ENCODE data around the gene KAZN.

KAZN gene

DNA sequence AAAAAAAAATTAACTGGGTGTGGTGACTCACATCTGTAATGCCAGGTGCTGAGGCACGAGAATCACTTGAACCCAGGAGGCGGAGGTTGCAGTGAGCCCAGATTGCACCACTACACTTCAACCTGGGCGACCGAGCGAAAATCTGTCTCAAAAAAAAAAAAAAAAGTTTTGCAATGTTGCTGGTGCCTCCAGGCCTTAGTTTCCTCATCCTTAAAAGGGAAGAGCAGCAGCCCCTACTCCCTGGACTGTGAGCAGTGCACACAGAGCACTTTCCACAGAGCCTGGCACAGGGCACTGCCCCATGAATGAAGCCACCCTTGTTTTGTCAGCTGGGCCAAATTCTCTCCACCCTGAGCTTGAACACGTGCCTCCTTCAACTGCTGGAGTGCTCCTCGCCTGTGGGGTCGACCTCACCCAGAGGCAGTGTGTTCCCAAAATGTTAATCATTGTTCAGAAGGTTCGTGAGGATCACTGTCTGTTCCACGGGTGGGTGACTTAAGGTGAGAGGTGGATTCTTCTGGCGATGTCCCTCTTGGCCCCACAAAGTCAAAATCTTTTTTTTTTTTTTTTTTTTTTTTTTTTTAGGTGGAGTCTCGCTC lies 402.9 kb downstream of the KAZN start:
- H3K27ac Mint-ChIP-seq = no peak overlapping the region
- no peaks in the 10 kb centered on the region for H3K27me3 Mint-ChIP-seq
- H3K36me3 Mint-ChIP-seq (ENCODE audit: low read depth) = no peaks in the 10 kb centered on the region
- no peaks in the 10 kb centered on the region for H3K9me3 Mint-ChIP-seq
- no peak for DNase-seq
- ATAC-seq = no peak
- no peaks in the 10 kb centered on the region for H3K4me1 Mint-ChIP-seq
- H3K4me3 Mint-ChIP-seq = no peak overlapping the region

GRCh38 chr1:15002325-15002724 lies 403.8 kb downstream of the KAZN start:
- ATAC-seq = no peak
- H3K36me3 Mint-ChIP-seq (ENCODE audit: low read depth) = no peaks in the 10 kb centered on the region
- H3K4me3 Mint-ChIP-seq = no peak overlapping the region
- H3K27me3 Mint-ChIP-seq = no peaks in the 10 kb centered on the region
- H3K4me1 Mint-ChIP-seq = no peaks in the 10 kb centered on the region
- DNase-seq = no peak
- H3K9me3 Mint-ChIP-seq = no peaks in the 10 kb centered on the region
- H3K27ac Mint-ChIP-seq = no peak overlapping the region

GRCh38 chr1:15004396-15004795 lies 405.9 kb downstream of the KAZN start:
- H3K27me3 Mint-ChIP-seq = no peaks in the 10 kb centered on the region
- DNase-seq (no peak), ATAC-seq (no peak)
- no peak overlapping the region for H3K27ac Mint-ChIP-seq
- no peaks in the 10 kb centered on the region for H3K36me3 Mint-ChIP-seq (ENCODE audit: low read depth)
- H3K9me3 Mint-ChIP-seq = no peaks in the 10 kb centered on the region
- H3K4me3 Mint-ChIP-seq = no peak overlapping the region
- H3K4me1 Mint-ChIP-seq = no peaks in the 10 kb centered on the region

GRCh38 chr1:15005116-15005515 lies 406.6 kb downstream of the KAZN start:
- no peak overlapping the region for H3K4me3 Mint-ChIP-seq

GRCh38 chr1:15007368-15007767 lies 408.9 kb downstream of the KAZN start:
- ATAC-seq (no peak), DNase-seq (no peak)
- Mint-ChIP-seq H3K27me3 (peaks cover 7% of the 10 kb centered on the region), H3K4me1 (no peaks in the 10 kb centered on the region), H3K9me3 (no peaks in the 10 kb centered on the region), H3K4me3 (no peak overlapping the region), H3K27ac (no peak overlapping the region), H3K36me3 (ENCODE audit: low read depth) (no peaks in the 10 kb centered on the region)

More at GRCh38 chr1:15005116-15005515, 406.6 kb downstream of the KAZN start:
- H3K9me3 Mint-ChIP-seq = no peaks in the 10 kb centered on the region
- H3K36me3 Mint-ChIP-seq (ENCODE audit: low read depth) = no peaks in the 10 kb centered on the region
- H3K27ac Mint-ChIP-seq = no peak overlapping the region
- no peaks in the 10 kb centered on the region for H3K4me1 Mint-ChIP-seq
- no peak for DNase-seq
- H3K27me3 Mint-ChIP-seq = no peaks in the 10 kb centered on the region
- no peak for ATAC-seq

DNA sequence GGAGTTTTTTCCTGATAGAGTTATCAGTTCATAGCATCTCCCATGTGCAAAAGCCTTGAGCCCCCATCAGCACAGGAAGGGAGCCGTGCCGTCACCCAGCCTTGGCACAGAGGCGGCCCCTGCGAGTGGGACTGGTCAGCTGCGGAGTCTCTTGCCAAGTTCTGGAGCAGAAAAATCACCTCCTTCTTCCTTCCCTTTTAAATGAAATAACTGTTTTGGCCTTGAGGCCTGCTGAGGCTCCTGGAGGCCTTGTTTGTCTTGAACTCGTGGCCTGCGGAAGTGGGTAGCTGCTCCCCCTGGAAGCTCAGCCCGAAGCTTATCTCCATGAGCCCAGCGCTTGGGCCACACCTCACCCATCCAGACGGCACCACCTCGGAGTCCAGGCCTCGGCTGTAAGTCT lies 409.4 kb downstream of the KAZN start:
- ATAC-seq = no peak

GRCh38 chr1:15008783-15009729 lies 410.6 kb downstream of the KAZN start:
- DNase-seq (no peak), ATAC-seq (no peak)
- no peaks in the 10 kb centered on the region for H3K4me1 Mint-ChIP-seq
- no peaks in the 10 kb centered on the region for H3K36me3 Mint-ChIP-seq (ENCODE audit: low read depth)
- peaks cover 7% of the 10 kb centered on the region for H3K27me3 Mint-ChIP-seq
- no peak overlapping the region for H3K27ac Mint-ChIP-seq
- no peaks in the 10 kb centered on the region for H3K9me3 Mint-ChIP-seq
- no peak overlapping the region for H3K4me3 Mint-ChIP-seq

More for the DNA sequence above, 409.4 kb downstream of the KAZN start:
- Mint-ChIP-seq H3K27me3 (peaks cover 7% of the 10 kb centered on the region), H3K27ac (no peak overlapping the region), H3K36me3 (ENCODE audit: low read depth) (no peaks in the 10 kb centered on the region), H3K4me1 (no peaks in the 10 kb centered on the region), H3K4me3 (no peak overlapping the region), H3K9me3 (no peaks in the 10 kb centered on the region)
- DNase-seq = no peak

DNA sequence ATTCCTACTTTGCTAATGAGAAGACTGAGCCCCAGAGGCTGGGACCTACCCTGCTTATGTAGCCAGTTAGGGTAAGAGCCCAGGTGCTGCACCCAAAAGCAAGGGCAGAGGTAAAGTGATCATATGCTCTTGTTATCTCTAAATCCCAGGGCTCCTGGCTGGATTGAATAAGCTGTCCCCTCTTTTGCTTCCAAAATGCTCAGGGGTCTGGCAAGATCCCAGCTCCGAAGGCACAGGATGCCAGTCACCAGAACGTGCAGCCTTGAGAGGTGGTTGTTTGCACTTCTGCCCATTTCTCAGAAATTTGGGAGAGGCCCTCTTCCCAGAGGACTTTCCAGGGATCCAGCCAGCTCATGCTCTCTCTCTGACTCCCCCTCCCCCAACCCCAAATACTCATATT lies 412.7 kb downstream of the KAZN start:
- ATAC-seq (no peak), DNase-seq (no peak)
- no peak overlapping the region for H3K27ac Mint-ChIP-seq
- H3K4me1 Mint-ChIP-seq = no peaks in the 10 kb centered on the region
- no peaks in the 10 kb centered on the region for H3K9me3 Mint-ChIP-seq
- H3K27me3 Mint-ChIP-seq = peaks cover 7% of the 10 kb centered on the region
- H3K36me3 Mint-ChIP-seq (ENCODE audit: low read depth) = no peaks in the 10 kb centered on the region
- H3K4me3 Mint-ChIP-seq = no peak overlapping the region

DNA sequence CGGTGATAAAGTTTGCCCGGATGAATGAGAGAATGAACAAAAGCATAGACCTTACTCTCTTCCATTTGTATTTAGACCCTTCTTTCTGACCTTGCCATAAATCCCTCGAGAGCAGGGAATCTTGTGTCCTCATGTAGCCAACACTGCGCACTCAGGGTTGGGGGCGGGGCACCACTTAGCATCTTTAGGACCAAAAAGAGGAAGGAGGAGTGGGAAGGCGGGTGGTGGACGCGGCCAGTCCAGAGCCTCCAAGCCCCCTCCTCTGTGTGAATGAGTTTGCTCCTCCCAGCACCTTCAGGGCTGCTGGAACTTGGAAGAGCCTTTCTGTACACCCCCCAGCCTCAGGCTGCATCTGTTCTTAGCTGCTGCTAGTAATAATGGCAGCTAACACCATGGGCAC lies 413.2 kb downstream of the KAZN start:
- Mint-ChIP-seq H3K27ac (no peak overlapping the region), H3K4me1 (no peaks in the 10 kb centered on the region), H3K4me3 (no peak overlapping the region), H3K36me3 (ENCODE audit: low read depth) (no peaks in the 10 kb centered on the region), H3K27me3 (peaks cover 7% of the 10 kb centered on the region), H3K9me3 (no peaks in the 10 kb centered on the region)
- ATAC-seq = no peak
- no peak for DNase-seq

DNA sequence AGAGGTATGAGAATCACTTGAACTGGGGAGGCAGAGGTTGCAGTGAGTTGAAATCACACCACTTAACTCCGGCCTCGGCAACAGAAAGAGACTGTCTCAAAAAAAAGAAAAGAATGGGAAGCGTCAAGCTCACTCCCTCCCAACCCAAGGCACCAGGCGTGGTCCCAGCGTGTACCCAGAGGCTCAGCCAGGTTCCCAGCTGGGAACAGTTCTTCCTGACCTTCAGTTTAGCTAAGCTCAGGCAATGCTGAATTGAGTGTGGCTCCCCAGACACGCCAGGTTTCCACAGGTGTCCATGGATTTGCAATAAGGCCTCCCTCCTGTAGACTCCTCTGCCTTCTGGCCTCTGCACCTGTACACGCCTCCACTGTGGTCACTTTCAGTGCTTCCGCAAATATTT lies 414.3 kb downstream of the KAZN start:
- Mint-ChIP-seq H3K27me3 (peaks cover 7% of the 10 kb centered on the region), H3K27ac (no peak overlapping the region), H3K36me3 (ENCODE audit: low read depth) (no peaks in the 10 kb centered on the region), H3K9me3 (no peaks in the 10 kb centered on the region), H3K4me1 (no peaks in the 10 kb centered on the region), H3K4me3 (no peak overlapping the region)
- DNase-seq (no peak), ATAC-seq (no peak)

GRCh38 chr1:15013767-15014166 lies 415.3 kb downstream of the KAZN start:
- no peak for ATAC-seq
- Mint-ChIP-seq H3K4me3 (no peak overlapping the region), H3K36me3 (ENCODE audit: low read depth) (no peaks in the 10 kb centered on the region), H3K9me3 (no peaks in the 10 kb centered on the region), H3K27ac (no peak overlapping the region), H3K4me1 (no peaks in the 10 kb centered on the region), H3K27me3 (peaks cover 7% of the 10 kb centered on the region)
- DNase-seq = no peak

GRCh38 chr1:15014516-15014915 lies 416.0 kb downstream of the KAZN start:
- Mint-ChIP-seq H3K36me3 (ENCODE audit: low read depth) (no peaks in the 10 kb centered on the region), H3K4me3 (no peak overlapping the region), H3K9me3 (no peaks in the 10 kb centered on the region), H3K27ac (no peak overlapping the region), H3K4me1 (no peaks in the 10 kb centered on the region), H3K27me3 (peaks cover 7% of the 10 kb centered on the region)
- ATAC-seq (no peak), DNase-seq (no peak)

DNA sequence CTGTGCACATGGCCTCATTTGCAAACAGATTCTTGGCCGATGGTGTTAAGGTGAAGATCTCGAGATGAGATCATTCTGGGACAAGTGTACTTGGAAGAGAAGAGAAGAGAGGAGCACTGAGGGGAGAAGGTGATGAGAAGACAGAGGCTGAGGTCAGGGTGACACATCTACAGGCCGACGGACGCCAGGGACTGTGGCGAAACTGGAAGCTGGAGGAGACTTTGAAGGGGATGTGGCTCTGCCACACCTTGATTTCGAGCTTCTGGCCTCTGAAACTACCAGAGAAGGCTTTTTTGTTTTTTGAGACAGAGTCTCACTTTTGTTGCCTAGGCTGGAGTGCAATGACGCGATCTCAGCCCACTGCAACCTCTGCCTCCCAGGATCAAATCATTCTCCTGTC lies 417.5 kb downstream of the KAZN start:
- Mint-ChIP-seq H3K27ac (no peak overlapping the region), H3K4me3 (no peak overlapping the region), H3K27me3 (peaks cover 5% of the 10 kb centered on the region), H3K36me3 (ENCODE audit: low read depth) (no peaks in the 10 kb centered on the region), H3K4me1 (no peaks in the 10 kb centered on the region), H3K9me3 (no peaks in the 10 kb centered on the region)
- ATAC-seq = no peak
- no peak for DNase-seq

DNA sequence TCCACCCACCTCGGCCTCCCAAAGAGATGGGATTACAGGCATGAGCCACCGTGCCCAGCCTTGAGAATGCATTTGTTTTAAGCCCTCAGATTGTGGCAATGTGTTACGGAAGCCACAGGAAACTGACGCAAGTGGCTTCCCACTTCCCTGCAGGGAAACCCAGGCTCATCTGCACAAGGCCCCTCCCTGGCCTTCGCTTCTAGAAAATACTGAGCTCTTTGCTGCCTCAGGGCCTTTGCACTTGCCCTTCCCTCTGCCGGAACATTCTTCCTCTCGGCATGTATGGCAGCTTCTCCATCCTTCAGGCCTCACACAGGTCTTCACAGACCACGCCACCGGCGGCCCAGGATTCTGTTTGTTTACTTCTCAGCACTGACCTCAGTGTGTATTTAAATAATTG lies 418.0 kb downstream of the KAZN start:
- H3K36me3 Mint-ChIP-seq (ENCODE audit: low read depth) = no peaks in the 10 kb centered on the region
- no peak for ATAC-seq

DNA sequence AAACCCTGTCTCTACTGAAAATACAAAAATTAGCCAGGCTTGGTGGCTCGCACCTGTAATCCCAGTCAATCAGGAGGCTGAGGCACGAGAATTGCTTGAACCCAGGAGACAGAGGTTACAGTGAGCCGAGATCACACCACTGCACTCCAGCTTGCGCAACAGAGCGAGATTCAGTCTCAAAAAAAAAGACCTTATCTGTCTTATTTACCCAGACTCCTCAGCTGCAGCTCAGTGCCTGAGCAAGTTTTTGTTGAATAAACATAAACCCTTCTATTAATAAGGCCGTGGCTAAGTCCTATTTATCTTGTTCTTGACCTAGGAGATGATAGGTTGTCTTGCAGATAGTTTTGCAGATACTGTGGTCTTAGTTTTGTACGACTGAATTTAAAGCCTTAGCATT lies 418.6 kb downstream of the KAZN start:
- Mint-ChIP-seq H3K27me3 (no peaks in the 10 kb centered on the region), H3K27ac (no peak overlapping the region), H3K9me3 (no peaks in the 10 kb centered on the region), H3K4me1 (no peaks in the 10 kb centered on the region), H3K36me3 (ENCODE audit: low read depth) (no peaks in the 10 kb centered on the region), H3K4me3 (no peak overlapping the region)
- ATAC-seq = no peak
- DNase-seq = no peak

More for the DNA sequence above, 418.0 kb downstream of the KAZN start:
- DNase-seq = no peak
- Mint-ChIP-seq H3K27ac (no peak overlapping the region), H3K4me1 (no peaks in the 10 kb centered on the region), H3K27me3 (peaks cover 3% of the 10 kb centered on the region), H3K9me3 (no peaks in the 10 kb centered on the region), H3K4me3 (no peak overlapping the region)

Data from activated naive CD8-positive, alpha-beta T cell treated with anti-CD3 and anti-CD28 coated beads, Interleukin-2, amount 50 U/mL, for 24 hours (primary cell).